Spleen (tissue), 11 donors: ENCODE data around the gene C20orf204. TPM values are rescaled to one million over a fixed set of nuclear protein-coding genes. Genes with fewer than 3 reads are reported as not detected.

ENCODE experiments used
- DNase-seq: peaks from one replicate; pipeline ENCODE4 v3.0.0-alpha.2; 2020
- H3K27ac ChIP-seq, 8 donors: fragments of 200-600 bp; sonication (generic) in 7 of 8; 1 replicate in 4 of 8; 2 replicates in 4 of 8; pipeline versions ENCODE4 v1.5.0 to v1.8.0; 2016 to 2021; ENCODE audit warnings: inconsistent platforms in 4 of 8, mild to moderate bottlenecking in 4 of 8, moderate library complexity in 1 of 8
- H3K27me3 ChIP-seq, 7 donors: fragments of 200-600 bp; sonication (generic) in 6 of 7; replicated peaks in 1 of 7; 1 replicate in 4 of 7; 2 replicates in 3 of 7; pipeline versions ENCODE4 v1.5.0 to v1.8.0; 2016 to 2021; ENCODE audit warnings: inconsistent platforms in 3 of 7, mild to moderate bottlenecking in 1 of 7
- H3K36me3 ChIP-seq, 6 donors: fragments of 200-600 bp; sonication (generic) in 5 of 6; 1 replicate in 4 of 6; 2 replicates in 2 of 6; pipeline versions ENCODE4 v1.5.0 to v1.8.0; 2016 to 2021; ENCODE audit warnings: inconsistent platforms in 2 of 6
- H3K4me1 ChIP-seq, 6 donors: fragments of 200-600 bp; sonication (generic) in 5 of 6; 1 replicate in 3 of 6; 2 replicates in 3 of 6; pipeline versions ENCODE4 v1.5.0 to v1.8.0; 2016 to 2021; ENCODE audit warnings: inconsistent platforms in 3 of 6
- H3K4me3 ChIP-seq, 8 donors: fragments of 200-600 bp; sonication (generic) in 7 of 8; 1 replicate in 4 of 8; 2 replicates in 4 of 8; pipeline versions ENCODE4 v1.5.0 to v1.8.0; 2016 to 2021; ENCODE audit warnings: inconsistent platforms in 4 of 8, mild to moderate bottlenecking in 4 of 8, moderate library complexity in 2 of 8
- H3K9me3 ChIP-seq, 8 donors: fragments of 200-600 bp; sonication (generic) in 7 of 8; 1 replicate in 4 of 8; 2 replicates in 4 of 8; pipeline versions ENCODE4 v1.5.0 to v1.8.0; 2016 to 2021; ENCODE audit warnings: inconsistent platforms in 4 of 8
- CTCF ChIP-seq, 11 experiments: fragments of 200-600 bp in 7 of 11; fragments of 450-650 bp in 4 of 11; sonication (generic) in 4 of 11; IDR thresholded peaks in 8 of 11; conservative IDR thresholded peaks in 3 of 11; 1 replicate in 7 of 11; 2 replicates in 4 of 11; pipeline versions ENCODE4 v1.4.0 to v1.8.0; 2016 to 2021; ENCODE audit warnings: antibody characterized with exemption in 11 of 11, inconsistent platforms in 4 of 11, mild to moderate bottlenecking in 1 of 11
- POLR2A ChIP-seq, 3 donors: fragments of 450-650 bp; IDR thresholded peaks; one replicate each; pipeline ENCODE4 v1.5.1; 2017; ENCODE audit warnings: antibody characterized with exemption in 3 of 3, mild to moderate bottlenecking in 1 of 3
- POLR2AphosphoS5 ChIP-seq, 3 donors: sonication (generic); formaldehyde crosslinking; IDR thresholded peaks; one replicate each; pipeline ENCODE4 v1.5.1; 2017; ENCODE audit warnings: antibody characterized with exemption in 3 of 3
- WGBS, 5 donors: extraction: QIAGEN DNeasy Blood & Tissue Kit in 3 of 5; methylation state at CpG; one replicate each; pipeline versions ENCODE4 v1.1.5 to v1.1.7; 2013 to 2018; 5-methylcytosine and 5-hydroxymethylcytosine counted together
- intact Hi-C: fragments of 100-400 bp; cut with DNase I; formaldehyde crosslinking; loops from one replicate; pipeline ENCODE4 v1.15.0; 2023; ENCODE audit warnings: low total_unique reads
- polyA plus RNA-seq, 3 donors: library from polyadenylated mRNA; stranded (reverse); fragments of 200-250 nt; gene quantifications; one replicate each; pipeline ENCODE4 v1.2.1, GENCODE V29; 2013
- total RNA-seq, 7 donors: library from RNA; depleted of rRNA in 3 of 7; stranded (reverse); fragments of >200 nt in 3 of 7; fragmentation: NEBNext Ultra II Directional in 4 of 7; extraction: Animal tissue kit (Norgen Biotek cat#: 25700) in 4 of 7; gene quantifications; one replicate each; pipeline versions ENCODE4 v1.1.0 to v1.2.1, GENCODE V29; 2016 to 2021
- donor health status: healthy with polysubstance abuse.
- donor health status: DM: no; HTN: no; CAD: no; lungs with moderate emphysema.
- donor health status: DM: no; HTN: no; CAD: no.
- donor health status: Bipolar disorder and iron deficiency.
- donor health status: healthy.
- donor health status: DM: no; HTN: no; CAD: no.
- donor health status: DM: yes; HTN: yes; CAD: no.

C20orf204 gene
- total and polyA plus RNA-seq, 10 donors: 0.85 to 3.9 (median 1.9) TPM

- TF ChIP-seq POLR2AphosphoS5 (IDR thresholded peaks at IDR 0.05): peak; percentile 24 to 79 (median 52)
- no peak for TF ChIP-seq POLR2A (IDR thresholded peaks at IDR 0.05)
- peaks cover 0 to 73% (median 10%) of the 10 kb centered on the region in 7 donors for H3K27me3 ChIP-seq
- H3K9me3 ChIP-seq: no peaks in the 10 kb centered on the region
- H3K4me1 ChIP-seq: peaks cover 29 to 94% (median 63%) of the 10 kb centered on the region in 6 donors
- WGBS, 5 donors: 1 to 2% (median 2%) methylated on average over 21 to 55 of the region's 55 CpGs; no CpG with 5 or more reads in 1 of the 5 donors
- peak overlapping the region; percentile 76 to 90 (median 84) for H3K27ac ChIP-seq
- DNase-seq: peak; percentile 83
- H3K4me3 ChIP-seq: peak overlapping the region; percentile 31 to 71 (median 46)
- H3K36me3 ChIP-seq: peaks cover 0 to 4% (median 0%) of the 10 kb centered on the region in 6 donors
- intact Hi-C loops: no loop called here
Observed at GRCh38 chr20:64042054-64042781, 6.2 kb downstream of the C20orf204 start.

GRCh38 chr20:64043768-64044167 is 7.8 kb downstream of the C20orf204 start:
- no peak for TF ChIP-seq POLR2AphosphoS5 (IDR thresholded peaks at IDR 0.05)
- TF ChIP-seq CTCF (IDR thresholded peaks at IDR 0.05 in 8 of 11, conservative IDR thresholded peaks at IDR 0.05 in 3 of 11): no peak
- TF ChIP-seq POLR2A (IDR thresholded peaks at IDR 0.05): no peak
- Histone ChIP-seq H3K4me3 (no peak overlapping the region), H3K36me3 (peaks cover 0 to 15% (median 0%) of the 10 kb centered on the region in 6 donors), H3K27me3 (peaks cover 0 to 73% (median 19%) of the 10 kb centered on the region in 7 donors), H3K9me3 (no peaks in the 10 kb centered on the region), H3K27ac (peak overlapping the region in 3 of 8 donors; percentile 69 to 88 (median 71)), H3K4me1 (peaks cover 19 to 94% (median 55%) of the 10 kb centered on the region in 6 donors)
- intact Hi-C loops: no loop called here
- no peak for DNase-seq
- 78 to 86% (median 80%) methylated on average over 9 of the region's 9 CpGs for WGBS, 5 donors

GRCh38 chr20:64044484-64045247 is 8.7 kb downstream of the C20orf204 start:
- peak overlapping the region in 2 of 8 donors; percentile 6 to 73 for H3K4me3 ChIP-seq
- H3K27ac ChIP-seq: peak overlapping the region in 6 of 8 donors; percentile 26 to 87 (median 72)
- no peaks in the 10 kb centered on the region for H3K9me3 ChIP-seq
- TF ChIP-seq CTCF (IDR thresholded peaks at IDR 0.05 in 8 of 11, conservative IDR thresholded peaks at IDR 0.05 in 3 of 11): no peak
- peak; percentile 34 to 70 (median 52) for TF ChIP-seq POLR2AphosphoS5 (IDR thresholded peaks at IDR 0.05)
- peaks cover 13 to 91% (median 50%) of the 10 kb centered on the region in 6 donors for H3K4me1 ChIP-seq
- H3K27me3 ChIP-seq: peaks cover 0 to 73% (median 24%) of the 10 kb centered on the region in 7 donors
- peaks cover 0 to 15% (median 0%) of the 10 kb centered on the region in 6 donors for H3K36me3 ChIP-seq
- 75 to 84% (median 77%) methylated on average over 9 to 14 of the region's 14 CpGs for WGBS, 5 donors
- intact Hi-C loops: no loop called here
- peak; percentile 74 for DNase-seq

- Histone ChIP-seq H3K4me3 (peak overlapping the region in 3 of 8 donors; percentile 44 to 73 (median 55)), H3K4me1 (peaks cover 15 to 91% (median 52%) of the 10 kb centered on the region in 6 donors), H3K27ac (peak overlapping the region in 6 of 8 donors; percentile 26 to 87 (median 72)), H3K9me3 (no peaks in the 10 kb centered on the region), H3K36me3 (peaks cover 0 to 15% (median 0%) of the 10 kb centered on the region in 6 donors), H3K27me3 (peaks cover 0 to 73% (median 32%) of the 10 kb centered on the region in 7 donors)
- TF ChIP-seq CTCF (IDR thresholded peaks at IDR 0.05 in 8 of 11, conservative IDR thresholded peaks at IDR 0.05 in 3 of 11) (no peak), POLR2A (IDR thresholded peaks at IDR 0.05) (no peak), POLR2AphosphoS5 (IDR thresholded peaks at IDR 0.05) (peak in 2 of 3 donors; percentile 23 to 65)
- 54 to 87% (median 73%) methylated on average over 8 to 11 of the region's 11 CpGs for WGBS, 5 donors
- intact Hi-C loops: no loop called here
- no peak for DNase-seq
Observed at GRCh38 chr20:64045346-64046011, 9.5 kb downstream of the C20orf204 start.
